Loucy (cell line): ENCODE results near the gene DBN1.

ENCODE experiments used
- EZH2phosphoT487 ChIP-seq: fragments of 200-600 bp; IDR thresholded peaks from 2 replicates; pipeline ENCODE4 v1.6.1; 2018; ENCODE audit warnings: antibody characterized with exemption, mild to moderate bottlenecking, moderate library complexity, borderline replicate concordance
- TF ChIP-seq, protein P1 (sequence below): fragments of 200-600 bp; sonication (generic); conservative IDR thresholded peaks from 2 replicates; pipeline ENCODE4 v1.5.1; 2014; ENCODE audit warnings: mild to moderate bottlenecking, antibody characterized with exemption, low read length

- no peak for TF ChIP-seq EZH2phosphoT487
- TF ChIP-seq, protein P1, sequence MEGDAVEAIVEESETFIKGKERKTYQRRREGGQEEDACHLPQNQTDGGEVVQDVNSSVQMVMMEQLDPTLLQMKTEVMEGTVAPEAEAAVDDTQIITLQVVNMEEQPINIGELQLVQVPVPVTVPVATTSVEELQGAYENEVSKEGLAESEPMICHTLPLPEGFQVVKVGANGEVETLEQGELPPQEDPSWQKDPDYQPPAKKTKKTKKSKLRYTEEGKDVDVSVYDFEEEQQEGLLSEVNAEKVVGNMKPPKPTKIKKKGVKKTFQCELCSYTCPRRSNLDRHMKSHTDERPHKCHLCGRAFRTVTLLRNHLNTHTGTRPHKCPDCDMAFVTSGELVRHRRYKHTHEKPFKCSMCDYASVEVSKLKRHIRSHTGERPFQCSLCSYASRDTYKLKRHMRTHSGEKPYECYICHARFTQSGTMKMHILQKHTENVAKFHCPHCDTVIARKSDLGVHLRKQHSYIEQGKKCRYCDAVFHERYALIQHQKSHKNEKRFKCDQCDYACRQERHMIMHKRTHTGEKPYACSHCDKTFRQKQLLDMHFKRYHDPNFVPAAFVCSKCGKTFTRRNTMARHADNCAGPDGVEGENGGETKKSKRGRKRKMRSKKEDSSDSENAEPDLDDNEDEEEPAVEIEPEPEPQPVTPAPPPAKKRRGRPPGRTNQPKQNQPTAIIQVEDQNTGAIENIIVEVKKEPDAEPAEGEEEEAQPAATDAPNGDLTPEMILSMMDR: no peak
Measured at GRCh38 chr5:177477701-177478477, 4.5 kb upstream of the DBN1 start.
